Thoracic aorta (tissue), 2 donors: ENCODE measurements around the gene CASP8. TPM values are rescaled to one million over a fixed set of nuclear protein-coding genes. Genes with fewer than 3 reads are reported as not detected.
A peak's percentile ranks its signal among the peaks of the same experiment; 100 is the strongest.

Experiments
- ATAC-seq: fragments of 150-250 bp; one replicate; pipeline ENCODE4 v1.8.0; 2017; ENCODE audit warnings: low read depth; ENCODE audit not compliant: insufficient number of reproducible peaks, low FRiP score
- DNase-seq: peaks from one replicate; pipeline ENCODE4 v3.0.0-alpha.2; 2020; ENCODE audit warnings: low spot score
- H3K27ac ChIP-seq, 2 donors: fragments of 200-600 bp; sonication (generic); 1 replicate in 1 of 2; 2 replicates in 1 of 2; pipeline ENCODE4 v1.5.1; 2016; ENCODE audit warnings: mild to moderate bottlenecking in 2 of 2, moderate library complexity in 2 of 2
- H3K27me3 ChIP-seq: fragments of 200-600 bp; sonication (generic); replicated peaks from 2 replicates; pipeline ENCODE4 v1.6.0; 2016; ENCODE audit warnings: mild to moderate bottlenecking; ENCODE audit not compliant: insufficient read depth
- H3K36me3 ChIP-seq: fragments of 200-600 bp; sonication (generic); one replicate; pipeline ENCODE4 v1.5.1; 2016
- H3K4me1 ChIP-seq, 2 donors: fragments of 200-600 bp; sonication (generic); 1 replicate in 1 of 2; 2 replicates in 1 of 2; pipeline versions ENCODE4 v1.5.1 to v1.6.0; 2016; ENCODE audit warnings: low read depth in 2 of 2, mild to moderate bottlenecking in 1 of 2; ENCODE audit not compliant: control insufficient read depth in 1 of 2
- H3K4me3 ChIP-seq: fragments of 200-600 bp; sonication (generic); 2 replicates; pipeline ENCODE4 v1.5.1; 2016; ENCODE audit warnings: mild to moderate bottlenecking
- H3K9me3 ChIP-seq: fragments of 200-600 bp; sonication (generic); 2 replicates; pipeline ENCODE4 v1.5.1; 2016
- total RNA-seq, 2 donors: library from RNA; depleted of rRNA; stranded (reverse); fragments of >200 nt; gene quantifications; one replicate each; pipeline versions ENCODE4 v1.1.0 to v1.2.3, GENCODE V29; 2016
- TF ChIP-seq, protein P1 (sequence below): fragments of 200-600 bp; sonication (generic); IDR thresholded peaks from one replicate; pipeline ENCODE4 v1.5.1; 2019; ENCODE audit warnings: antibody characterized with exemption

Gene CASP8
- total RNA-seq, 2 donors from 2014 or later, result 11.5 to 14.6 TPM

DNA sequence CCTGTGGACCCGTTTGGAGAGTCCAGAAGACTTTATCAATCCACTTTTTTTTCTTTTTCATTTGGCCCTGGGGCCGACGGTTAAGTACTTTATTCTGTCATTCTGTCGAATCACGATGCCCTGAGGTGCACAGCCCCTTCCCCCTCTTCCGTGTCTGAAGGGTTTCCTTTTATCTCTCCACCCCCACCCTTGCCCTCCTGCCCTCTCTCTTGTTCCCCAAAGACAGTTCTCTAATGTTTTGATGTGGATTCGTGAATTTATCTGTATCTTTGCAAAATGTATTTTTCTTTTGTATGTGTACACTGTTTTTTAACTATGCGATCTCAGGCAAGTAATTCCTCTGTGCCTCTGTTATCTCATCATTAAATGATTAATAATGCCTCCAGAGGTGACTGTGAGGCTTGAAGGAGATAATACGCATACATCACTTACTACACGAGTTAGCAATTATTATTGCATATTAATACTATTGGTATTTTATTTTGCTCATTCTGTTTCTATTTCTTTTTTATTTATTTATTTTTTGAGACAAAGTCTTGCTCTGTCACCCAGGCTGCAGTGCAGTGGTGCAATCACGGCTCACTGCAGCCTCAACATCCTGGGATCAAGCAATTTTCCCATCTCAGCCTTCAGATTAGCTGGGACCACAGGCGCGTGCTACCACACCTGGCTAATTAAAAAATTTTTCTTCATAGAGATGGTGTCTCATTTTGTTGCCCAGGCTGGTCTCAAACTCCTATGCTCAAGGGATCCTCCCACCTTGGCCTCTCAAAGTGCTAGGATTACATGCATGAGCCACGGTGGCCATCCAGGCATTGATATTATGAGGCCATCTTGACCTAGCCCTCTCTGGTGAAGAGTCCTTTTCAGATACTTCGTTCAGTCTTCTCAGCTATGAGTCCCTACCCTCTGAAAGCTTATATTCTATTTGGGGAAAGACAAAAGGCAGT, 1.4 kb upstream of the CASP8 start:
- no peaks in the 10 kb centered on the region for H3K9me3 ChIP-seq
- H3K36me3 ChIP-seq, result no peaks in the 10 kb centered on the region
- peak overlapping the region; percentile 86 for H3K4me3 ChIP-seq
- ATAC-seq, result peak; percentile 13
- no peak for DNase-seq
- TF ChIP-seq, protein P1, sequence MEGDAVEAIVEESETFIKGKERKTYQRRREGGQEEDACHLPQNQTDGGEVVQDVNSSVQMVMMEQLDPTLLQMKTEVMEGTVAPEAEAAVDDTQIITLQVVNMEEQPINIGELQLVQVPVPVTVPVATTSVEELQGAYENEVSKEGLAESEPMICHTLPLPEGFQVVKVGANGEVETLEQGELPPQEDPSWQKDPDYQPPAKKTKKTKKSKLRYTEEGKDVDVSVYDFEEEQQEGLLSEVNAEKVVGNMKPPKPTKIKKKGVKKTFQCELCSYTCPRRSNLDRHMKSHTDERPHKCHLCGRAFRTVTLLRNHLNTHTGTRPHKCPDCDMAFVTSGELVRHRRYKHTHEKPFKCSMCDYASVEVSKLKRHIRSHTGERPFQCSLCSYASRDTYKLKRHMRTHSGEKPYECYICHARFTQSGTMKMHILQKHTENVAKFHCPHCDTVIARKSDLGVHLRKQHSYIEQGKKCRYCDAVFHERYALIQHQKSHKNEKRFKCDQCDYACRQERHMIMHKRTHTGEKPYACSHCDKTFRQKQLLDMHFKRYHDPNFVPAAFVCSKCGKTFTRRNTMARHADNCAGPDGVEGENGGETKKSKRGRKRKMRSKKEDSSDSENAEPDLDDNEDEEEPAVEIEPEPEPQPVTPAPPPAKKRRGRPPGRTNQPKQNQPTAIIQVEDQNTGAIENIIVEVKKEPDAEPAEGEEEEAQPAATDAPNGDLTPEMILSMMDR, result no peak
- no peaks in the 10 kb centered on the region for H3K27me3 ChIP-seq
- peaks cover 12 to 26% of the 10 kb centered on the region in 2 donors for H3K4me1 ChIP-seq
- H3K27ac ChIP-seq, result peak overlapping the region; percentile 87 to 90

DNA sequence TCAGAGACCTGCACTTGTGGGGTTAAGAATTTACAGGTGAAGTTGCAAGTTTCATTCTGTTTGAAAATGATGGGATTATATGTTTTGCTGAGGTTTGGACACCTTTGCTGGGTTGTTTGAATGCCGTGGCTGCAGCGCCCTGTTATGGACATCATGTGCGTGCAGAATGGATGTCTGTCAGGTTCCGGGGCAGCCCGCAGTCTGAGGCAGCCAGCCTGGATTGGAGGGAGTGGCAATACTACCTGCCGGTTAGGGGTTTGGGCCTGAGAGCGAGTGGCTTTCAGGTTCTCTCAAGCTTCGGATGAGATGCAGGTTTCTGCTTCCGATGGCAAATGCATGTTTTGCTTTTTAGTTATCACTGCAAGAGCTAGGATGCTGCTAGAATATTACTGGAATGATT, 1.1 kb downstream of the CASP8 start:
- DNase-seq (no peak), ATAC-seq (no peak)
- Histone ChIP-seq H3K36me3 (no peaks in the 10 kb centered on the region), H3K4me1 (peaks cover 9 to 22% of the 10 kb centered on the region in 2 donors), H3K9me3 (no peaks in the 10 kb centered on the region), H3K27ac (no peak overlapping the region), H3K4me3 (peak overlapping the region; percentile 51), H3K27me3 (no peaks in the 10 kb centered on the region)
- TF ChIP-seq, protein P1, result no peak

DNA sequence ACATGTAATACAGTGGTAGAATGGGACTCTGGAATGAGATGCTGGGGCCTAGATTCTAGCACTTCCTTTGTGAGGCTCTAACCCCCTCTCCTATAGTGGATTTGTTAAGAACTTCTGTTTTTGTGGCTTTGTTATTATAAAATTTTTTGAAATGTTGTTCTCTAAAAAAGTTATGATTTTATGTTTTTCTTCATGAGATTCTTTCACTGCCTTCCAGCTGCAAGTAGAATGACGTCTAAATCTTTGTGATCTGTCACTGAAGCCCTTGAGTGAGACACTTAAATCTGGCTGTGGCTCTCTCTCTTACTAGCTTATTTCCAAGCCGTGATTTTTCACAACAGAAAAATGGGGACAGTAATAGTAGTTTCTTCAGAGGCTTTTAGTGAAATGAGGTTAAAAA, 1.6 kb downstream of the CASP8 start:
- peak overlapping the region; percentile 51 for H3K4me3 ChIP-seq
- no peak overlapping the region for H3K27ac ChIP-seq

DNA sequence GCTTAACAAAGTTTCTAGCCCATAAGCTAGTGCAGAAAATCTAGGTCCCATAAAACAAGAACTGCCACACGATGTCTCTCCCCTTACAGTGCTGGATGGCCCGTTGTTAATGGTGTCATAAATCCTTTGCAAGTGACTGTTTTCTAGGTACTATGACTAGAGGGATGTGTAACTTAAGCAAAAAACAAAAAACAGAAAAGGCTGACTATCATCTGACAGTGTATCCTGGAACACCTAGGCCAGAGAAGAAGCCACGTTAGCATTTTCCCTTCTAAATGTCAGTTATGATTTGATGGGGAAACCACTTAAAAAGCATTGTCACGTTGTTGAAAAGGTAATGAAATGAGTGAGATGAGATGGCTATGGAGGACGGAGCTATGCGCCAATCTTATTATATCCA, 2.4 kb downstream of the CASP8 start:
- Histone ChIP-seq H3K4me1 (peaks cover 9 to 22% of the 10 kb centered on the region in 2 donors), H3K4me3 (no peak overlapping the region), H3K27ac (no peak overlapping the region), H3K9me3 (no peaks in the 10 kb centered on the region), H3K36me3 (no peaks in the 10 kb centered on the region), H3K27me3 (no peaks in the 10 kb centered on the region)
- TF ChIP-seq, protein P1, result no peak
- no peak for ATAC-seq
- no peak for DNase-seq

More for the DNA sequence above, 1.6 kb downstream of the CASP8 start:
- no peaks in the 10 kb centered on the region for H3K27me3 ChIP-seq
- H3K9me3 ChIP-seq, result no peaks in the 10 kb centered on the region
- no peaks in the 10 kb centered on the region for H3K36me3 ChIP-seq
- peaks cover 9 to 22% of the 10 kb centered on the region in 2 donors for H3K4me1 ChIP-seq
- DNase-seq, result no peak
- TF ChIP-seq, protein P1, result no peak
- no peak for ATAC-seq

DNA sequence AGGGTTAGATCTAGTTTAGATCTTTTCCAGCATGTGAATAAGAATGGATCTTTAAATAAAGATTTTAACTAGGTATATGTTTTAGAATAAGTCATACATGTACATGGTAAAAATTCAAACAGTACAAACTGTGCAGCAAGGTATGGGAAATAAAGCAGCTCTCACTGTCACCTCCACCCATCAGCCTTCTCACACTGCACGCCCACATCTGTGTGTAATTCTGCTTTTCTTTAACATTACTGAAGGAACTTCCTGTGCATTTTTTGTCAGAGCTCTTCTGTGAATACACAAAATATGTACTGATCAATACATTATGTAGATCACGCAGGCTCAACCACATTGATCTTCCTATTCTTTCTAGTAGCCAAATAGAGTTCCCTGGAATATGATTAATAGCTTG, 3.4 kb downstream of the CASP8 start:
- H3K4me3 ChIP-seq, result no peak overlapping the region
- no peaks in the 10 kb centered on the region for H3K36me3 ChIP-seq
- peaks cover 9 to 20% of the 10 kb centered on the region in 2 donors for H3K4me1 ChIP-seq
- ATAC-seq (no peak), DNase-seq (no peak)
- no peaks in the 10 kb centered on the region for H3K27me3 ChIP-seq
- H3K9me3 ChIP-seq, result no peaks in the 10 kb centered on the region
- no peak overlapping the region for H3K27ac ChIP-seq
- TF ChIP-seq, protein P1, result no peak
